HG03135 (cell line): ENCODE data around the gene PVRIG.
"Not testable (repeated sequence)": the region's sequence is repeated elsewhere in the genome, so short reads cannot be mapped to it uniquely, and the experiment has no call there.

Source experiments
- ATAC-seq: cut with Tn5 transposase; IDR thresholded peaks from one replicate; pipeline ENCODE4 v1.9.1; 2021; ENCODE audit warnings: mild to moderate bottlenecking, moderate library complexity; ENCODE audit not compliant: unreplicated experiment

Gene PVRIG

DNA sequence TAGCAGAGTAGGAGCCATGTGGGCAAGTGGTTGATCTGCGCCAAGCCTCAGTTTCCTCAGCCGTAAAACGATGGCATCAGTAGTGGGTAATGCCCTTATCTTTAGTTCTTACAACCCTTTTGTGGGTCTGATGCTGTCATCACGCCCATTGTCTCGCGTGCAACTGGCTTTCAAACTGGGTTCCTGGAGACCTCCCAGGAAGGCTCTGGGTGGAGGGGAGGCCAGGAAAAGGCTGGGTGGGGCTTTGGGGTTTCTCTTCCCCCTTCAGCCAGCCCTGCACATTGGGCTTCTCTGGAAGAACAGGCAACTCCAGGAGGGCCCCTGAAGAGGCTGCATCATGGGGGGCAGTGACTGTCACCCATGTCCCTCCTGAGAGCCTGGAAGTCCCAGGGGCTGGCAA is 5.1 kb downstream of the PVRIG start:
- not testable (repeated sequence) for ATAC-seq

DNA sequence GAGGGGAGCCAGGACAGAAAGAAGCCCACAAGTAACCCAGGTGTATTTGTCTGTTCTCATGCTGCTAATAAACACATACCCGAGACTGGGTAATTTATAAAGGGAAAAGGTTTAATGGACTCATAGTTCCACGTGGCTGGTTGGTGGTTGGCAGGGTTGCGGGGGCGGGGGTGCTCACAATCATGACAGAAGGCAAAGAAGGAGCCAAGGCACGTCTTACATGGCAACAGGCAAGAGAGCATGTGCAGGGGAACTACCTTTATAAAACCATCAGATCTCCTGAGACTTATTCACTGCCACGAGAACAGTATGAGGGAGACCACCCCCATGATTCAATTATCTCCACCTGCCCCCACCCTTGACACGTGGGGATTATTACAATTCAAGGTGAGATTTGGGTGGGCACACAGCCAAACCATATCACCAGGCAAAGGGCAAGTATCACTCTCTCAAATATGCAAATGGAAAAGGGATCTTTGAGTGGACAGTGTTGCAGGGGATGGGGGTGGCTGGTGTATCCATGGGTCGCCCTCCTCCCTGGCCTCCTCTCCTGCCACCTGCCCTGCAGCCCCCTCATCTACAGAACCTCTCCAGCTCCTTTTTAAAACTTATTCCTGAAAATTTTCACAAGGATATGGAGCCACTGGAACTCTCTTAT is 15.0 kb downstream of the PVRIG start:
- ATAC-seq = not testable (repeated sequence)

DNA sequence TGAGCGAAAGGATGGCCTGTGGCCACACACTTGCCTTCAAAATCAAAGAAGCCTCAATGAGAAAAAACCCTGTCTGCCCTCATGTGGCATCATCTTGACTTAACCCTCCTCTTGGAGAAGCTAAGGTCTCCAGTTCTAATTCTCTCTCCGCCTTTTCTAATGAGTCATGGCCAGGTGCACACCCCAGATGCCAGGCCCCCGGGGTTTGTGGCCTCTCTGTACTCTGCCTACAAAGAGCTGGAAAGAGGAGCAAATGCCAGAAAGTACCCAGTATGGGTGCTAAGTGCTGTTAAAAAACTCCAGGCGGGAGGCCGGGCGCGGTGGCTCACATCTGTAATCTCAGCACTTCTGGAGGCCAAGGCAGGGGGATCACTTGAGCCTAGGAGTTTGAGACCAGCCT is 20.2 kb downstream of the PVRIG start:
- ATAC-seq = not testable (repeated sequence)

DNA sequence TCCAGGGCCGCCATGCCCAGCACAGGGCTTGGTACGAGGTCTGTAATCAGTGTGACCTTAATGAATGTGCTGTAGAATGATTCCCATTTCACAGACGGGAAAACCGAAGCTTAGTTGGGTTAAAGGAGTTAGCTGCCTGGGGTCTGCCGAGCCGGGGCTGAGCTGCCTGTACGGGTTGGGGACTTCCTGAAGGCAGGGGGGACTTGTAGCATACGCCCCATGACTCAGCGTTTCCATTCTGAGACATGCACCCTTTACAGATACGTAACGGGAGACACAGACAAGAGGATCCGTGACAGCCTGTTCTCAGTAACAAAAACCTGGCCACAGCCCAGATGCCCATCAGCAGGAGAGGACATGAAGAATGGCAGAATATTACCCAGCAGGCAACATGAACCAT is 23.6 kb downstream of the PVRIG start:
- not testable (repeated sequence) for ATAC-seq

DNA sequence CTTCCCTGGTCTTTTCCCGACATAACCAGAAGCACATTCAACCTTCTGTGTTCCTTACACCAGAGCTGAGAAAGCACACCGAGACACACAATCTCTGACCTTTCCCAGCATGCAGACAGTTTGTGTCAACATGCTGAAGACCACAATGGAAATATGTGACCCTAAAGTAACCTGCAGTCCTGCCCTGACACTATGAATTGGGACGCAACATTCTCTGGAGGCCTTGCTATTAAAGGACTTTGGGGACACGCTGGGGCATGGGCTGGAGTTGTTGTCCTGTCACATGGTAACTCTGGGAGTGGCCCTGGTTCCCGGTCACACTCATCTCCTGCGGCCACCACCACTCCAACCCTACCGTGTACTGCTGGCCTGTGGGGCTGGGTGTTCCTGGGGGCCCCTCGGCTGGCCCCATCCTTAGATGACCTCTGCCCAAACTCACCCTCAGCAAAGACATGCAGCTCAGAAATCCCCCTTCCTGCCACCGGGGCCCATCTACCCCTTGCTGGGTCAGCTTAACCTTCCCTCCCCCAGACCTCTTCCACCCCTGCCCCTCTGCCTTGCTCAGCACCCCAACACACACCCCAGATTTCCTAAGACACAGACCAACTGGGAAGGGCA is 25.3 kb downstream of the PVRIG start:
- not testable (repeated sequence) for ATAC-seq

DNA sequence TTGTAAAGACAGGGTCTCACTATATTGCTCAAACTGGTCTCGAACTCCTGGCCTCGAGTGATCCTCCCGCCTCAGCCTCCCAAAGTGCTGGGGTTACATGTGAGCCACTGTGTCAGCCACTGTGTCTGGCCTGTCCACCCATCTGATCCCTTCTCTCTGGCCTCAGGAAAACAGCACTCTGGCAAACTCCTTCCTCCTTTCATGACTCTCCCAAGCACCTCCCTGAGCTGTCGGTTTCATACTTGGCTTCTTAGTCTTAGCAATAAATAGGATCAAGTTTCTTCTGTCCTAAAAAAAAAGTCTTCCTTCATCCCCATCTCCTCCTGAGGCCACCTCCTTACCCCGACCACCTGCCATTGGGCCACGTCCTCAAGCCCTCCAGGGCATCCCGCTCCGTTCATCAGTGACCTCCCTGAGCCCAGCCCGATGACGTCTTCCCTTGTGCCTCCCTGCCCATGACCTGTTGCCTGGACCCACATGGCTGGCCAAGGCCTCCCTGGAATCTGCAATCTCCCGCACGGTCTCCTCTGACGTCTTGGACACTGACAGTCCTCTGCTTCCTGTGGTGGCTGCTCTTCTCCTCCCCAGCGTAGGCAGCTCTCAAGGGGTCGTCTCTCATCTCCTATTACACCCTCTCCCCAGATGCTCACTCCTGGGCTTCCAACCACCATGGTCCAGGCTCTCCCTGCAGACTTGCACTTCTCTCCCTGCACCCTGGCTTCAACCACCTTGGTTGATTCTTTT is 26.5 kb downstream of the PVRIG start:
- ATAC-seq = not testable (repeated sequence)

DNA sequence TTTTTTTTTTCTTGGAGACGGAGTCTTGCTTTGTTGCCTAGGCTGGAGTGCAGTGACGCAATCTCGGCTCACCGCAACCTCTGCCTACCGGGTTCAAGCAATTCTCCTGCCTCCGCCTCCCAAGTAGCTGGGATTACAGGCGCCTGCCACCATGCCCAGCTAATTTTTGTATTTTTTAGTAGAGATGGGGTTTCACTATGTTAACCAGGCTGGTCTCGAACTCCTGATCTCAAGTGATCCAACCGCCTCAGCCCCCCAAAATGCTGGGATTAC is 27.1 kb downstream of the PVRIG start:
- not testable (repeated sequence) for ATAC-seq

DNA sequence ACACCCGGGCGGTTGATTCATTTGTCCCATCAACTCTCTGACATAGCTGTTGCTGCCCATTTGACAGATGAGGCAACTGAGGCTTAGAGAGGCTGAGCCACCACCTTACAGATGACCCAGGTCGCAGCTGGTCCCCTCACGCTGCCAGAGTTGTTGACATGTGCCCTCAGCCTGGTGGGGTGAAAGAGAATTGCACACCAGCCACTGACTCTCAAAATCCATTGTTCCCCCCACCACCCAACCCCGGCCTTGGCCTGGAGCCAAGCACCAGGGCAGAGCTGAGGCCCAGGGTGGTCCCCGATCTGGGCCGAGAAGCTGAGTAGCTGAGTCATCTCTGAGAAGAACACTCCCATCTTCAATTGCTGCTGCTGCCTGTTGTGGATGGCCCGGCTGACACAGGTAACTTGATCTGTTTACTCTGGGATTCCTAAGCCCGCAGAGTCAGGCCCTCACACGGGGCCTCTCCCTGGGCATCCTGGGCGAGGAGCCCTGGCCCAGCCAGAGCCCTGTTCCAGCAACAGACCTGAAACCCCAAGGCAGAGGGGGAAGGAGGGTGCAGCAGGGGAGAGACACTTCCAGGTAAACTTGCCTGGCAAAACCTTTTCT is 27.5 kb downstream of the PVRIG start:
- ATAC-seq = no peak

DNA sequence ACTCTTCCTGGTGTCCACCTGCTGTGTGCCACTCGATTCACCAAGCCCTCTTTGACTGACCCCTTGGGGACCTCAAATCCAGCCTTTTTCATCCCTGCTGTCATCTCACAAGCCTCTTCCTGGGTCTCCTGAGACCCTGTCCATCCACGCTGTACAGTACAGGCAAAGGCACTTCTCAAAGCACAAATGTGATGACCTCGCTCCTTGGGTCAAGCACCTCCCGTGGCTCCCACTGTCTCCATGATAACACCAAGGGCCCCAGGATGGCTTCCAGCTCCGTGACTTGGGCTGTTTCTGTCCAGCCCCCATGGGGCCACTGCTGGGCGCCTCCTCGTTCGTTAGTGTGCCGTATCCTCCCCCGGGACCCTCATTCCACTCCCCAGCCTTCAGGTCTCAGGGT is 28.7 kb downstream of the PVRIG start:
- ATAC-seq = no peak

DNA sequence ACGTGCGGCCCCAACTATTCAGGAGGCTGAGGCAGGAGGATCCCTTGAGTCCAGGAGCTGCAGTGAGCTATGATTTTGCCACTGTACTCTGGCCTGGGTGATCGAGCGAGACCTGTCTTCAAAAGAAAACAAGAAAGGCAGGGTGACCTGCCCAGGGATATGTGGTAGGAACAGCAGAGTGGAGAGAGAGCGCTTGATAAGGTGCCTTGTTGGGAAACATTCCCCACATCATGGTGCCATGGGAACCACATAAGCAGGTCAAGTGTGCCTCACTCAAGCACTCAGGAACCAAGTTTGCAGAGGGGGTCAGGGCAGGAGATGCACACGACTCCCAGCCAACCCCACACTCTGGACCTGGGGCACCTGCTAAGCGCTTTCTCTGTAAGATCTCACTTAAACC is 37.3 kb downstream of the PVRIG start:
- ATAC-seq = no peak

DNA sequence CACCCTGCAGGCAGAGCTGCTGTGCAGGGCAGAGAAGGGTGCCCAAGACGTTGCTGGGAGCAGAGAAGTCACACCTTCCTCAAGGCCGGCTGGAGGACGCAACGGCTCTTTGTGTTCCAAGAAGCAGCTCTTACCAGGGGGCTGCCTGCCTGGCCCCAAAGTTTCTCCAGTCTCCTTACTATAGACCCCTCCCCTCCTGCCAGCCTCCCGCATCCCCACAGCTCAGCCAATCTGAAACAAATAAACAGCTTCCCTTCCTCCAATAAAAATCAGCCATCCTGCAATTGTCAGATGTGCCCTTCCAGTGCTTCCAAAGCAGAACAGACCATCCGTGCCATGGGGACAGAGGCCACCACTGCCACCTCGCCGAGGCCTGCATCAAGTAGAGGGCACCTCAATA is 40.2 kb downstream of the PVRIG start:
- not testable (repeated sequence) for ATAC-seq

DNA sequence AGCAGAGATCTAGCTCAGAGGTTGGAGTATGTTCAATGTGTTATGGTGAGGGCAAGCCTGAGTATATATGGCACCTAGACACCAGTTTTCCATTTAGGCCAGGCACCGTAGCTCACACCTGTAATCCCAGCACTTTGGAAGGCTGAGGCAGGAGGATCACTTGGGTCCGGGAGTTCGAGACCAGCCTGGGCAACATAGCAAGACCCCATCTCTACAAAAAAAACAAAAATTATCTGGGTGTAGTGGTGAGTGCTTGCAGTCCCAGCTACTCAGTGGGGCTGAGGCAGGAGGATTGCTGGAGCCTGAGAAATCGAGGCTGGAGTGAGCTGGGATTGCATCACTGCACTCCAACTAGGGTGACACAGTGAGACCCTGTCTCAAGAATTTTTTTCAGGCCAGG is 43.1 kb downstream of the PVRIG start:
- ATAC-seq = not testable (repeated sequence)

DNA sequence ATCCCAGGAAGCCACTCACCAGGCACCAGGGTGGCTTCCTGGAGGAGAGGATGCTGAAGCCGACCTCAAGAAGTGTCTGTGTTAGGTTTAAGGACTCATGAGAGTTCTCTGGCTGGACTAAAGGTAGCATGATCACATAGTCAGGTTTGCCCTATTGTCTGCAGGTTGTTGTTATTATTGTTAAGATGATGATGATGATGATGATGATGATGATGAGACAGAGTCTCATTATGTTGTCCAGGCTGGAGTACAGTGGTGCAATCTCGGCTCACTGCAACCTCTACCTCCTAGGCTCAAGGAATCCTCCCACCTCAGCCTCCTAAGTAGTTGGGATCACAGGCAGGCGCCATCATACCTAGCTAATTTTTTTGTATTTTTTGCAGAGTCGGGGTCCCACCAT is 44.5 kb downstream of the PVRIG start:
- not testable (repeated sequence) for ATAC-seq

DNA sequence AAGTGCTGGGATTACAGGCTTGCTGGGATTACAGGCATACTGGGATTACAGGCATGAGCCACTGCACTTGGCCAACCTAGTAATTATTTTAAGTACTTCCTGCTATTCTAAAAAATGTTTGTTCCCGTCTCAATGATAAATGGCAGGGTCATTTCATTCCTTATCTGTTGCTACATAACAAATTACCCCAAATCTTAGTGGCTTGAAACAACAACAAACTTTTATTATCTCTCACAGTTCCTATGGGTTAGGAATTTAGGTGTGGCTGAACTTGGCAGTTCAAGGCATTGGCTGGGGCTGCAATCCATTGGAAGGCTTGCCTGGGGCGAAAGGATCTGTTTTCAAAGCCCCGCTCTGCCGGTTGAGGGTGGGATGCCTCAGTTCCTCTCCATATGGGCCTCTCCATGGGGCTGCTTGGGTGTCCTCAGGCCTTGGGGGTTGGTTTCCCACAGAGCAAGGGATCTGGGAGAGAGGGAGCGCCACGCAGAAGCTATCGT is 45.0 kb downstream of the PVRIG start:
- not testable (repeated sequence) for ATAC-seq

DNA sequence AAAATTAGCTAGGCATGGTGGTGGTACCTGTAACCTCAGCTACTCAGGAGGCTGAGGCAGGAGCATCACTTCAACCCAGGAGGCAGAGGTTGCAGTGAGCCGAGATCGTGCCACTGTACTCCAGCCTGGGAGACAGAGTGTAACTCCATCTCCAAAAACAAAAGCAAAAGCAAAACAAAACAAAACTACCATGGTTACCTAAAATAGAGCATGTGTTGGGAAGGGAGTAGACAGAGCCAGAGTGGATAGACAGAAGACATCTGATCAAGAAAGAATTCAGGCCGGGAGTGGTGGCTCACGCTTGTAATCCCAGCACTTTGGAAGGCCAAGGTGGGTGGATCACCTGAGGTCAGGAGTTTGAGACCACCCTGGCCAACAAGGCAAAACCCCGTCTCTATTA is 46.1 kb downstream of the PVRIG start:
- ATAC-seq = not testable (repeated sequence)

DNA sequence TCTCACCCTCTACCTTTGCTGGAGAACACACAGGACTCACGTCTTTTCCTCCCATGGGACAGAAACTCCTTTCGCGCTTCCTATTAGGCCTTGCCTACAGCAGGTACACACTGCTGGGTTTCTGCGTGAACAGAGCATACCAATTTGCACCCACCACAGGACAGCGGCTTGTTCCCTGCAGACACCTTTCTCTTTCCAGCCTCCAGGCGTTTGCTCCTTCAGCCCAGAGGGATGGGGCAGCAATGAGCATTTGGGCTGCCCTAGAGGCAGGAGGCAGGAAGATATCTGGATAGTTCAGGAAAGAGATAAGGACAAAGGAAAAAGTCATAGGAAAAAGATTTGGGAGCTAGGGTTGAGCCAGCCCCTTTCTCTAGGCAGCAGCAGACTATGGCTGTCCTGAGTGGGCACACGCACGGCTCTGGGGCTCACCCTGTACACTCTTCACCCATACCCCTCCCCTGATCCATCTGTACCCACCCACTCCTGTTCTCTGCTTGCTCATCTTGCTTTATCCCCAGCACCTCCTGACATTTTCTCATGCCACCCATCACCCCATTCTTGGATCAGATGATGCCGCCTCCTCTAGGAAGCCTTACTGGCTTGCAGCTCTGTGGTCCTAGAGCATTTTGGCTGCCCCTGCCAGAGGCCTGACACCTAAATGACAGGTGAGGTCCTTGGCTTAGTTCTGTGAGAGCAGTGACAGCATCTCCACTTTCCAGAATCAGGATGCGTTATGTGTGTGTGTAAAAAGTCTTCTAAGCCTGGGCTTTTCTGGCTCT is 47.0 kb downstream of the PVRIG start:
- no peak for ATAC-seq

DNA sequence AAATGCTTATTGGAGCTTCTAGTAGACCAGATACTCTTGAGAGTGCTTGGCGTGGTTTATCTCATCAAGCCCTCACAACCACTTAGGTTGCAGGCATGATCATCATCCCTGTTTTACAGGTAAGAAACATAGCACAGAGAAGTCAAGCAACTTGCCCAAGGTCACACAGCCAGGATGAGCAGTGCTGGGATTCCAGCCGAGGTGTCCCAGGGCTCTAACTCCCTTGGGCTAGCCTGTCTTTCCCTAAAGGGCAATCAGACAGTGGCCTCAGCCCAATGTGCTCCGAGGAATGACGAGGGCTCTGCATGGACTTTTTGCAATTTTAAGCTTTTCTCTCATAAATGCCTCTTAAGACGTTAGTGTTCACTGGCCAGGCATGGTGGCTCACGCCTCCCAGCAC is 47.9 kb downstream of the PVRIG start:
- ATAC-seq = no peak

DNA sequence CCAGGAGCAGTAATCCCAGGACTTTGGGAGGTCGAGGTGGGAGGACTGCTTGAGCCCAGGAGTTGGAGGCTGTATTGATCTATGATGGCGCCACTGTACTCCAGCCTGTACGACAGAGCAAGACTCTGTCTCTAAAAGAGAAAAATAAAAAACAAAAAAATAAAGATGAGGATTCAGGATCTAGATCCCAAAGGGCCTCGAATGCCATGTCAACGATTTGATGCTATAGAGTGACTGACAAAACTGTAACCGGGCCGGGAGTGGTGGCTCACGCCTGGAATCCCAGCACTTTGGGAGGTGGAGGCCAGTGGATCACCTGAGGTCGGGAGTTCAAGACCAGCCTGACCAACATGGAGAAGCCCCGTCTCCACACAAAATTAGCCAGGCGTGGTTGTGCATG is 49.1 kb downstream of the PVRIG start:
- not testable (repeated sequence) for ATAC-seq

DNA sequence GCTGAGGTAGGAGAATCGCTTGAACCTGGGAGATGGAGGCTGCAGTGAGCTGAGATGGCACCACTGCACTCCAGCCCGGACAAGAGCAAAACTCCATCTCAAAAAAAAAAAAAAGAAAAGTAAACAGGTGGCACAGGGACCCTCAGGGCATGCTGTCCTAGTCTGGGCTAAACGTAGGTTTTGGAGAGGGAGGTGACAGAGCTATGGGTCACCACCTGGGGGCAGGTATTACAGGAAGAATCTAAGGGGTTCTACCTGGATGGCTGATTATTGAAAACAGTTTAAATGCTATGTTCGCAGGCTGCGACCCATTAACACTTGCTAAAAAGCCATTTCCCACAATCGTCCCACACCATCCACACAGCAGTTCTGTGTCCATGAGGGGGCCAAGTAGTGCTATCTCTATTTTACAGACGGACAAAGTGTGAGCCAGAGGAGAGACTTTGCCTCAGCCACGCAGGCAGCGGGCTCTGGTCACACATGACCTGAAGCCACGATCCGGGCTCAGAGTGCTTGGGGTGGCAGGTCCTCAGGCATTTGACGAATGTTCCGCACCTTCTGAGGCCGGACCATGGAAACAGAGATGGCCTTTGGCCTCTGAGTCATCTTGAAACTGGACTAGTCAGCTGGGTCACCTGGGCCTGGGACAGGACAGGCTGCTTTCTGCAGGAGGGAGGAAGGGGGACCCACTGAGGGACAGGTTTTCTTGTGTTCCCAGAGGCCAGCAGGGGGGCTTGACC is 49.7 kb downstream of the PVRIG start:
- not testable (repeated sequence) for ATAC-seq
